T-helper 1 cell treated with Interleukin-12 subunit alpha and Interleukin-12 subunit beta and Interleukin-4 antibody, amounts not matched to agents 30 ng/mL and 1 ng/mL, for 36 hours (primary cell): ENCODE results near the gene CAMTA2. TPM values are rescaled to one million over a fixed set of nuclear protein-coding genes. Genes with fewer than 3 reads are reported as not detected.

Experiments
- intact Hi-C: fragments of 100-400 bp; cut with micrococcal nuclease; formaldehyde crosslinking; loops from one replicate; pipeline ENCODE4 v1.15.1; 2024
- total RNA-seq: library from RNA; stranded (reverse); gene quantifications from 2 replicates; pipeline ENCODE4 v1.2.3, GENCODE V29; 2022

Gene CAMTA2
- total RNA-seq, result 88.9 and 95.0 TPM in 2 replicates

DNA sequence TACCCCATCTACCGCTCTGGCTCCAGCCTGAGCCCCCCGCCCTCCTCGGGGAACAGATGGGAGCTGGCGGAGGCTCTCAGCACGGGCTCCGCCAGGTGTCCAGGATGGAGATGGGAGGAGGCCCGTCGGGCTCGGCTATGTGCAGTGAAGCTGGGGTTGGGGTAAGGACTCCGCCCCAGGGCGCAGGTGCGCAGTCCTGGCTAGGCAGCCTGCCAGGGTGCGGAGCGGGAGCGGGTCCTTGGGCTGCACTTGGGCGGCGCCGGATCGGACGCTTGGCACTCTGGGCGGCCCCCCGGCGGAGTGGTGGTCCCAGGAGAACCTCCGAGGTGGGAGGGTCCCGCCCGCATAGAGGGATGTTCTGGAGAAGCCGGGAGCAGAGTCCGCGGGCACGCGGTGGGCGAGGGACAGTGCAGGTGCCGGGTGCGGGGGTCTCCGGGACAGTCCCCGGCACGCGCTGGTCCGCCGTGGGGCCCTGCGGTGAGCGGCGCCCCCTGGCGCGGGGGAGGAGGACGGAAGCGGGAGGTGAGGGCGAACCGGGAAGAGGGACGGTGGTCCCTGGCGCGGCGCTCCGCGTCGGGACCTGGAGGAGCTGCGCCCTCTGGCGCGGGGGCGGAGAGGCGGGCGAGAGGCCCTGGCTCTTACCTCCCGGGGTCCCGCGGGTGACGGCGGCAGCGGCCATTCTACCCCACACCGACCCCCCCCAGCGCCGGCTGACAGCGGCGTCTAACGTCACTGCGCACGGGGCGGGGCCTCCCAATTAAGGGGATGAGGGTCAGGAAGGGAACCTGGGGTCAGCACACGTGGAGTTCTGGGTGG is at the start of gene CAMTA2:
Gene CAMTA2, minus strand, starts transcription at position 725 of the 816 bp plus-strand sequence. CDS start 1,453 bp downstream, outside the sequence.
- intact Hi-C loops, result loop anchor here (1.0 to 5.0 kb wide), 6 partner anchors 10 to 125 kb away; partner anchors contain the start of genes INCA1, KIF1C, PFN1 and RNF167

DNA sequence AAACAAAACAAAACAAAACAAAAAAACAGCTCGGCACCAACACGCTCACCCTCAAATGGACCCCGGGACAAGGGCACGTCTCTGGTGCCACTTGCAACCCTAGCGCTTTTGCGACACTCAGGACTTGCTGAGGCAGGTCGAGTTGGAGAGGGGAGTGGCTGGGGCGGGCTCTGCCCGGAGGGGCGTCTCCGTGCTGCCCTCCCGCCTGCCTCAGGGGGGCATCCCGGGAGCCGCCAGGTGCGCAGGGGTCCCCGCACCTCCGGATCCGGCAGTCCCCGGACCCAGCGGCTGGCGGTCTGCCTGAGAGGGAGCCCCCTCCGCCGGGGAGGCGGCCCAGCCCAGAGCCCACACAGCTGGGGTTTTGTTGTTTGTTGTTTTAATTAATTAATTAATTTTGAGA is 47.8 kb upstream of the CAMTA2 start, which contains the start of gene SLC52A1:
Gene SLC52A1, minus strand, starts transcription at position 112 of the 400 bp plus-strand sequence. CDS start 820 bp downstream, outside the sequence.
- intact Hi-C loops, result no loop called here

DNA sequence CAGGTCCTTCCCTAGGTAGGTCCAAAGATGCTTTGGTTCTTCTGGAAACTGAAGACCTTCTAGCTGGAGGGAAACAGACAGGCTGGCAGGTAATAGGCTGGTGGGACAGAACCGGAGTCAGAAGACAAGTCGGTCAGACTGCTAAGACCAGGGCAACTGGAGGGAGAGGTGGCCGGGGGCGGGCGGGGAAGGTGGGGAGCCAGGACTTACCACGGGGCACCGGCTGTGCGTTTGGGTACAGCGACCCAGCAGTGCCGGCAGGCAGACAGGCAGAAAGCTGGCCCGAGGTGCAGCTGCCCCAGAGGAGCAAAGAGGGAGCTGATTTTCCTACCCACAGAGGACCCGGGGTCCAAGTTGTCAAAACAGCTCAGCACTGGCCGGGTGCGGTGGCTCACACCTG is 47.2 kb upstream of the CAMTA2 start:
- intact Hi-C loops, result no loop called here

- intact Hi-C loops, result no loop called here
Observed at GRCh38 chr17:5034063-5034462, 46.6 kb upstream of the CAMTA2 start.

GRCh38 chr17:5033352-5034015 is 46.0 kb upstream of the CAMTA2 start:
- intact Hi-C loops, result no loop called here

DNA sequence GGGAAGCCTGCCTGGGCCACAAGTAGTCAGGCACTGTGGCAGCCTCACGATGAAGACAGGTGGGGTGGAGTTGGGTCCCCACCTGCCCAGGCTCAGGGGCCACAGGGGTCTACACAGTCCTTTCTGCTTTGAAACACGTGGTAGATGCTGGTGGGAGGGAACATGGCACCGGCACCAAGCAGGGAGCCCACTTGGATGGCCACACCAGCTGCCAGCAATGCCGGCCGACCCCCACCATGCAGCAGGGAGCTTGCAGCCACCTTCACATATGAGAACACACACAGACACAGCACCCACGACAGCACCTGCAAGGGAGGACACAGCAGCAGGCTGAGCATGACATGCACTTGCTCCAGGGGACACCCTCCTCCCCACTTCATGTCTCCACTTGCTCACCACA is 45.4 kb upstream of the CAMTA2 start:
- intact Hi-C loops, result no loop called here

DNA sequence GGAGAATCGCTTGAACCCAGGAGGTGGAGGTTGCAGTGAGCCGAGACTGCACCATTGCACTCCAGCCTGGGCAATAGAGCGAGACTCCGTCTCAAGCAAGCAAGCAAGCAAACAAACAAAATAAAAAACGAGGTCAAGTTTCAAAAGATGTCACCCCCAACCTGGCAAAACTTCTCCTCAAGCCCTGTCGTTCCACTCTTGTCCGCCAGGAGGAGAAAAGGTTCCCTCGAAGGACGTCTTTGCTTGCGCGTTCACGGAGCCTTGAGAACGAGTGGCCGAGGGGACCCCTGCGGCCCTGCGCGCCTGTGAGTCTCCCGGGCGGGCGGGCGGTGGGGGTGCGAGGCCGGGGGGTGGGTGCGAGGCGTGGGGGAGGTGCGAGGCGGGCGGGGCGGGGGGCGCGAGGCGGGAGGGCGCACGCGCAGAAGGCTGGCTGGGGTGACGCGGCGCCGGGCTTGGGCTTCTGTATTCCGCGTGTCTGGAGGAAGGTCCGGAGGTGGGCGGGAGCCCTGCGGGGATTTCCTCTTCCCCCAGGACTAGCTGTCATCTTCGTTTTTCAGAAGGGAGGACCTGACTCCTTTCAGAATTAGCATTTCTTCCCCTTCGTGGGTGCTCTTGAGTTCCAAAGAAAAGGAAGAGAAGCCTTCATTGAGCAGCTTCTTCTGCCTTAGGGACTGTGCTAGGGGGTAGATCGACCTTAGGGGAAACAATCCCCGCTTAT is 44.0 kb upstream of the CAMTA2 start:
- intact Hi-C loops, result loop anchor here (1.0 kb wide), 8 partner anchors 11 to 84 kb away; partner anchors contain the start of genes SPAG7 and ZFP3

DNA sequence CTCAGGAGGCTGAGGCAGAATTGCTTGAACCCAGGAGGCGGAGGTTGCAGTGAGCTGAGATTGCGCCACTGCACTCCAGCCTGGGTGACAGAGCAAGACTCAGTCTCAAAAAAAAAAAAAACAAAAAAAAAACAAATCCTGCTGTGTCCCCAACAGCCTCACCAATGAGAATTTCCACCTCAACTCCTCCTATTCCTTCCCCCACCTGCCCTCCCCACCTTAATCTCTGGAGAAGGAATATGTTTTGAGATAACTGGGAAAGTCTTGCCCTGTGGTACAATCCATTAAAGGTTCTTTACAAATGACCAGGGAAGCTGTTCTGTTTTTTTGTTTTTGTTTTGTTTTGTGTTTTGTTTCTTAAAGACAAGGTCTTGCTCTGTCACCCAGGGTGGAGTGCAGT is 42.7 kb upstream of the CAMTA2 start:
- intact Hi-C loops, result loop anchor here (1.0 kb wide), 1 partner anchor 81 kb away; the partner anchor contains the start of gene ZNF232

DNA sequence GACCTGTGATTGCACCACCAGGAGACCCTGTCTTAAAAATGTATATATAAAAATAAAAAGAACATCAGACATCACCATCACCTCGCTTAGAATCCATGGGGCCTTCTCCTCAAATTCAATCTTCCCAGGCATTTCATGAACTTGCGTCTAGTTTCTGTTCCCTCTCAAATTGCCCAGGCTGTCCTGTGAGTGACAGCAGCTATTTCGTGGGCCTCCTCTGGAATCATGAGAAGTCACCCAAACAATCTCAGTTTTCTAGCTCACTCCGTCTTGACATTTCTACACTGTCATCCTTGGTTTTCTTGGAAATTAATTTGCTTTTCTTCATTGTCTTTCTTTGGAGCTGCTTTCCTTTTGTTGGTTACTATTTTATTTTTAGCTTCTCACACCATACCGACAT is 40.4 kb upstream of the CAMTA2 start:
- intact Hi-C loops, result no loop called here

DNA sequence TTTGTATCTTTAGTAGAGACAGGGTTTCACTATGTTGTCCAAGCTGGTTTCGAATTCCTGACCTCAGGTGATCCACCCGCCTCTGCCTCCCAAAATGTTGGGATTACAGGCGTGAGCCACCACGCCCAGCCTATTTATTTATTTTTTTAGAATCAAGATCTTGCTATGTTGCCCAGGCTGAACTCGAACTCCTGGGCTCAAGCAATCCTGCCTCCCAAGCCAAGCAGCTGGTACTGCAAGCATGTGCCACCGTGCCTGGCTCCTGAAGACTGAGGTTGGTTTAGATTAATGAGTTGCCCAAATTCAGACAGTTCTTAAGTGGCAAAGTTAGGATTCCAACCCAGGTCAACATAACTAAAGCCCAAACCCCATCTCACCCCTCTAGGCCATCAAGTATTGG is 39.8 kb upstream of the CAMTA2 start:
- intact Hi-C loops, result no loop called here

DNA sequence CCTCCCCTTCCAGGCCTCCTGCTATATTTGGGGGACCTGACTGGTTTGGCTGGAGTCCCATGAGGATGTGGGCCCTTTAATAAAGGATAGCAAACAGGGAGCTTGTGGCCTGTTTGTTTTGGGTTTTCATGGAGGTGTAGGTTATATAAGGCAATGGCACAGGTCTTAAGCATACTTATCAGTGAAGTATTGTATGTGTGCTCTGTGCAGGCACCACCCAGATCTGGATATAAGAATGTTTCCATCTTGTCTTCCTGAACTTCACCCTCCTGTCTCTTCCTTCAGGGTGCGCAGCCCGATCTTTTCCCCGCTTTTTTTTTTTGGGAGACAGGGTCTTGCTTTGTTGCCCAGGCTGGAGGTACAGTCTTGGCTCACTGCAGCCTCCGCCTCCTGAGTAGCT is 37.1 kb upstream of the CAMTA2 start:
- intact Hi-C loops, result no loop called here

- intact Hi-C loops, result no loop called here
Observed at GRCh38 chr17:5023588-5024147, 36.2 kb upstream of the CAMTA2 start.

DNA sequence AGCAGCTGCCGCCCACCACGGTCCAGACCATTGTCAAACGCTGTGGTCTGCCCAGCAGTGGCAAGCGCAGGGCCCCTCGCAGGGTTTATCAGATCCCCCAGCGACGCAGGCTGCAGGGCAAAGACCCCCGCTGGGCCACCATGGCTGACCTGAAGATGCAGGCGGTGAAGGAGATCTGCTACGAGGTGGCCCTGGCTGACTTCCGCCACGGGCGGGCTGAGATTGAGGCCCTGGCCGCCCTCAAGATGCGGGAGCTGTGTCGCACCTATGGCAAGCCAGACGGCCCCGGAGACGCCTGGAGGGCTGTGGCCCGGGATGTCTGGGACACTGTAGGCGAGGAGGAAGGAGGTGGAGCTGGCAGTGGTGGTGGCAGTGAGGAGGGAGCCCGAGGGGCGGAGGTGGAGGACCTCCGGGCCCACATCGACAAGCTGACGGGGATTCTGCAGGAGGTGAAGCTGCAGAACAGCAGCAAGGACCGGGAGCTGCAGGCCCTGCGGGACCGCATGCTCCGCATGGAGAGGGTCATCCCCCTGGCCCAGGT is 34.8 kb upstream of the CAMTA2 start:
- intact Hi-C loops, result no loop called here

- intact Hi-C loops, result no loop called here
Observed at GRCh38 chr17:5020502-5021023, 33.1 kb upstream of the CAMTA2 start.

GRCh38 chr17:5019475-5019956 is 32.0 kb upstream of the CAMTA2 start:
- intact Hi-C loops, result no loop called here

- intact Hi-C loops, result no loop called here
Observed at GRCh38 chr17:5014357-5014756, 26.9 kb upstream of the CAMTA2 start.

GRCh38 chr17:5011928-5012327 is 24.5 kb upstream of the CAMTA2 start:
- intact Hi-C loops, result no loop called here

GRCh38 chr17:5003214-5003867 is 15.9 kb upstream of the CAMTA2 start:
- intact Hi-C loops, result no loop called here

- intact Hi-C loops, result no loop called here
Observed at GRCh38 chr17:5002121-5002788, 14.8 kb upstream of the CAMTA2 start.

GRCh38 chr17:5000237-5000639 is 12.8 kb upstream of the CAMTA2 start:
- intact Hi-C loops, result no loop called here
